IMR-90 (cell line): ENCODE results near the gene CRAMP1. TPM values are rescaled to one million over a fixed set of nuclear protein-coding genes. Genes with fewer than 3 reads are reported as not detected.

Experiments
- ATAC-seq: fragments of 200-7000 bp; cut with Tn5 transposase; 2 replicates; pipeline ENCODE4 v1.9.1; 2020; ENCODE audit warnings: low read depth, mild to moderate bottlenecking, moderate library complexity
- BruUV-seq: library from RNA; stranded (reverse); fragments of 400-500 nt; replicated peaks from 2 replicates; lab custom pipeline; 2021; lab: Mats Ljungman, UMichigan
- CTCF ChIA-PET: fragments of 300-600 bp; formaldehyde crosslinking; extraction: SDS; loops from one replicate; lab custom pipeline; 2021; ENCODE audit warnings: antibody characterized with exemption; lab: Yijun Ruan, JAX
- POLR2A ChIA-PET: fragments of 300-600 bp; sonication (Branson Sonifier 250); formaldehyde crosslinking; loops from one replicate; lab custom pipeline; 2022; ENCODE audit warnings: antibody characterized with exemption; ENCODE audit not compliant: unreplicated experiment; lab: Charles Lee
- DNase-seq: peaks from one replicate; pipeline ENCODE4 v3.0.0; 2013
- H2AFZ ChIP-seq: replicated peaks from 2 replicates; pipeline ENCODE3; 2013; ENCODE audit warnings: low read length, mild to moderate bottlenecking; ENCODE audit not compliant: poor library complexity
- H2AK5ac ChIP-seq: 2 replicates; pipeline ENCODE4 v1.6.1; 2013; ENCODE audit warnings: low read depth, low read length, inconsistent platforms
- H2AK9ac ChIP-seq: replicated peaks from 2 replicates; pipeline ENCODE3; 2013; ENCODE audit warnings: mild to moderate bottlenecking, low read depth, low read length, moderate library complexity; ENCODE audit not compliant: poor library complexity
- H2BK120ac ChIP-seq: 2 replicates; pipeline ENCODE4 v1.6.1; 2013; ENCODE audit warnings: low read depth, low read length, inconsistent platforms
- H2BK15ac ChIP-seq: 3 replicates; pipeline ENCODE4 v1.6.1; 2013; ENCODE audit warnings: low read depth, low read length, inconsistent platforms
- H2BK20ac ChIP-seq: 2 replicates; pipeline ENCODE4 v1.6.1; 2013; ENCODE audit warnings: low read depth, mild to moderate bottlenecking, inconsistent platforms, low read length, moderate library complexity
- H2BK5ac ChIP-seq: 2 replicates; pipeline ENCODE4 v1.6.1; 2013; ENCODE audit warnings: mild to moderate bottlenecking, low read depth, low read length, inconsistent platforms; ENCODE audit not compliant: poor library complexity, severe bottlenecking
- H3K14ac ChIP-seq: replicated peaks from 2 replicates; pipeline ENCODE4 v1.6.1; 2013; ENCODE audit warnings: low read depth, low read length, inconsistent platforms
- H3K18ac ChIP-seq: 2 replicates; pipeline ENCODE4 v1.6.1; 2013; ENCODE audit warnings: low read depth, low read length, control low read depth
- H3K23ac ChIP-seq: 2 replicates; pipeline ENCODE4 v1.6.1; 2013; ENCODE audit warnings: low read depth, low read length, inconsistent platforms
- H3K27ac ChIP-seq: 2 replicates; pipeline ENCODE4 v1.5.1; 2013; ENCODE audit warnings: mild to moderate bottlenecking, control low read depth, low read length; ENCODE audit not compliant: insufficient read depth
- H3K27me3 ChIP-seq: 2 replicates; pipeline ENCODE4 v1.6.1; 2013; ENCODE audit warnings: low read length; ENCODE audit not compliant: control insufficient read depth, insufficient read depth
- H3K36me3 ChIP-seq: 2 replicates; pipeline ENCODE4 v1.6.1; 2013; ENCODE audit warnings: low read length, mixed read lengths; ENCODE audit not compliant: control insufficient read depth, insufficient read depth
- H3K4ac ChIP-seq: 2 replicates; pipeline ENCODE4 v1.6.1; 2013; ENCODE audit warnings: low read depth, low read length, inconsistent platforms
- H3K4me1 ChIP-seq: 2 replicates; pipeline ENCODE4 v1.6.1; 2013; ENCODE audit warnings: low read length, mixed read lengths; ENCODE audit not compliant: control insufficient read depth, insufficient read depth
- H3K4me2 ChIP-seq: 2 replicates; pipeline ENCODE4 v1.6.1; 2013; ENCODE audit warnings: low read depth, mild to moderate bottlenecking, control low read depth, low read length, moderate library complexity
- H3K4me3 ChIP-seq: 2 replicates; pipeline ENCODE4 v1.5.1; 2013; ENCODE audit warnings: low read depth, mild to moderate bottlenecking, control low read depth, low read length, moderate library complexity; ENCODE audit not compliant: insufficient read depth
- H3K56ac ChIP-seq: 2 replicates; pipeline ENCODE4 v1.6.1; 2013; ENCODE audit warnings: low read length, inconsistent platforms; ENCODE audit not compliant: insufficient read depth; ENCODE audit errors: extremely low read depth
- H3K79me1 ChIP-seq, 2 experiments: 2 replicates each; pipeline ENCODE4 v1.6.1; 2013; ENCODE audit warnings: low read length in 2 of 2, inconsistent platforms in 1 of 2, low read depth in 1 of 2
- H3K9ac ChIP-seq: 2 replicates; pipeline ENCODE4 v1.6.1; 2013; ENCODE audit warnings: low read depth, low read length, control low read depth
- H3K9me1 ChIP-seq: 2 replicates; pipeline ENCODE4 v1.6.1; 2013; ENCODE audit warnings: low read length, inconsistent platforms; ENCODE audit not compliant: insufficient read depth
- H3K9me3 ChIP-seq: 2 replicates; pipeline ENCODE4 v1.6.1; 2013; ENCODE audit warnings: low read length; ENCODE audit not compliant: control insufficient read depth, insufficient read depth
- H4K20me1 ChIP-seq: 2 replicates; pipeline ENCODE4 v1.6.1; 2013; ENCODE audit warnings: low read length, inconsistent platforms; ENCODE audit not compliant: insufficient read depth
- H4K5ac ChIP-seq: 2 replicates; pipeline ENCODE4 v1.6.1; 2013; ENCODE audit warnings: mild to moderate bottlenecking, low read depth, low read length, control low read depth
- H4K8ac ChIP-seq, 2 experiments: 2 replicates each; pipeline ENCODE4 v1.6.1; 2013; ENCODE audit warnings: low read depth in 2 of 2, low read length in 2 of 2, control low read depth in 1 of 2, inconsistent platforms in 1 of 2
- H4K91ac ChIP-seq: 2 replicates; pipeline ENCODE4 v1.6.1; 2013; ENCODE audit warnings: low read depth, low read length, inconsistent platforms; ENCODE audit not compliant: insufficient read depth
- BHLHE40 ChIP-seq: fragments of 150-350 bp; IDR thresholded peaks from 2 replicates; pipeline ENCODE4 v1.6.1; 2016; ENCODE audit warnings: mild to moderate bottlenecking, low read depth, low read length
- CEBPB ChIP-seq: IDR thresholded peaks from 2 replicates; pipeline ENCODE4 v1.6.1; 2012; ENCODE audit warnings: low read depth, low read length, improper control_type of control experiment
- CHD1 ChIP-seq: IDR thresholded peaks from 2 replicates; pipeline ENCODE4 v1.6.1; 2012; ENCODE audit warnings: low read depth, low read length, improper control_type of control experiment
- FOS ChIP-seq: fragments of 150-350 bp; IDR thresholded peaks from 2 replicates; pipeline ENCODE4 v1.6.1; 2016; ENCODE audit warnings: low read depth, low read length
- NFE2L2 ChIP-seq: fragments of 150-350 bp; IDR thresholded peaks from 2 replicates; pipeline ENCODE4 v1.6.1; 2016; ENCODE audit warnings: low read depth, mild to moderate bottlenecking, low read length
- WGBS, 2 experiments: methylation state at CpG; one replicate each; pipeline versions ENCODE4 v1.1.5 to v1.1.7; 2013; ENCODE audit warnings: missing lambda C conversion rate in 2 of 2; ENCODE audit not compliant: insufficient read length in 1 of 2; ENCODE audit errors: extremely low coverage in 2 of 2; 5-methylcytosine and 5-hydroxymethylcytosine counted together
- dilution Hi-C: fragments of 300-500 bp; cut with HindIII; formaldehyde crosslinking; loops from one replicate; pipeline ENCODE4 v1.14.3; 2018; ENCODE audit warnings: low sequenced_read_pairs; ENCODE audit not compliant: unreplicated experiment
- in situ Hi-C: fragments of 300-500 bp; cut with MboI; formaldehyde crosslinking; loops from 3 replicates; pipeline ENCODE4 v1.14.3; 2019; ENCODE audit warnings: low sequenced_read_pairs, inconsistent platforms, mixed read lengths
- intact Hi-C: fragments of 100-400 bp; cut with micrococcal nuclease; formaldehyde crosslinking; loops from 2 replicates; pipeline ENCODE4 v1.10.0; 2022
- polyA plus RNA-seq, 3 experiments: library from polyadenylated mRNA; depleted of rRNA; stranded (reverse); fragments of >200 nt; gene quantifications; 2 replicates each; pipeline ENCODE4 v1.2.3, GENCODE V29; 2012; ENCODE audit warnings: low replicate concordance in 1 of 3
- total RNA-seq: library from RNA; depleted of rRNA; stranded (reverse); fragments of >200 nt; gene quantifications from 2 replicates; pipeline ENCODE4 v1.2.3, GENCODE V29; 2012
- TF ChIP-seq, protein P1 (sequence below): fragments of 150-350 bp; IDR thresholded peaks from 2 replicates; pipeline ENCODE4 v1.6.1; 2016; ENCODE audit warnings: low read depth, mild to moderate bottlenecking, low read length, moderate library complexity, borderline replicate concordance

CRAMP1 gene
- total and polyA plus RNA-seq, 2 of the 4 experiments (the other 2 are of a cell fraction) = 3.2 to 12.0 TPM

DNA sequence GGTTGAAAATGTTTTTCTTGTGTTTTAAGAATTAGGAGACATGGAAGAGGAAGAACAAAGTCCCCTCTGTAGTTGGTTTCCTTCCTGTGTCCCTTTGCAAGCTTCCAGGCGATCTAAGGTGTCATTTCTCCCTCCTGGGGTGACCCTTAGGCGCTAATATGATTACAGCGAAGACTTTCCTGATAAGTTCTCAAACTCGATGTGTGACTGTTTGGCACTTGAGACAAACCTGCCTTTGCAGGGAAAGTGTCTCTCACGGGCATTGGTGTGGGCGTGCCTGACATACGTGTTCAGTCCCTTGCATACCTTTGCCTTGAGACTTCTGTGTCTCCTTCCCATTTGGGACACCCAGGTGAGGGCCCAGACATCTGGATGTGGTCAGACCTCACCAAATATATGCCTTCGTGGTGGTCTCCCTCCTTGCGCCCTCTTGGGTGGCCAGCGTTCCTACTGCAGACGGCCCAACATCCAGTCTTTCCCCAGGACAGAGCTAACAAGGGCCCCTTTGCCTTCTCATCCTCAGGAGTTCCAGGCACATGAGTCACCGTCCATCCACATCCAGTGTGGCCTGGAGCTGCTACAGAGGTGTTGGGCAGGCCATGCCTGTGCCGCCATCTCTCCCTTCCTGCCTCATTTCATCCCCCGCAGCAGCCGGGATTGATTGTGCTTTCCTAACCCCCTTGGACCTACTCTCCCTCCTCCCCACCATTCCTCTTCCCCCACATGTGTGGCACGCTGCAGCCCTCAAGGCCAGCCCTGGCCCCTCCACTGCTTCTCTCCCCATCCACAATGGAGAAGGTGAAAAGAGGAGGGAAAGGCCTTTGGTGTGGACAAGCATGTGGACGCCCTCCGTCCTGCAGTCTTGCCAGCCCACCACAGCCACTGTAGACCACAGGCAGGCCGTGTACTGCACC lies 62.8 kb downstream of the CRAMP1 start:
- peak overlapping the region; percentile 14 to 53; a peak in 2 of 4 replicates for H4K8ac ChIP-seq
- peak overlapping the region; percentile 64 for H2BK5ac ChIP-seq
- no peak overlapping the region for H3K4me2 ChIP-seq
- H4K91ac ChIP-seq = peak overlapping the region; percentile 31; the same call in 1 of the 2 replicates
- H3K36me3 ChIP-seq = peaks cover 57% of the 10 kb centered on the region
- H2AK9ac ChIP-seq = peak overlapping the region; percentile 82
- no peak overlapping the region for H3K9ac ChIP-seq
- H3K14ac ChIP-seq = peak overlapping the region; percentile 40; the same call in 1 of the 2 replicates
- no peak overlapping the region; the same call in 1 of the 2 replicates for H4K5ac ChIP-seq
- H3K23ac ChIP-seq = peak overlapping the region; percentile 32; the same call in 1 of the 2 replicates
- H2AK5ac ChIP-seq = peak overlapping the region; percentile 94
- peaks cover 24% of the 10 kb centered on the region for H3K9me1 ChIP-seq
- no peak overlapping the region for H3K4me3 ChIP-seq
- no peaks in the 10 kb centered on the region for H3K27me3 ChIP-seq
- H2BK20ac ChIP-seq = peak overlapping the region; percentile 73; the same call in 1 of the 2 replicates
- DNase-seq (peak; percentile 79), ATAC-seq (peak; percentile 50)
- dilution Hi-C loops (no loop called here), in situ Hi-C loops (no loop called here), intact Hi-C loops (no loop called here)
- no peaks in the 10 kb centered on the region for H3K9me3 ChIP-seq
- TF ChIP-seq NFE2L2 (peak; percentile 22; the same call in 1 of the 2 replicates), CEBPB (no peak), BHLHE40 (0 out of 2 replicates have a peak, but pooled peaks have one; percentile 9), CHD1 (no peak), FOS (peak; percentile 58)
- TF ChIP-seq, protein P1, sequence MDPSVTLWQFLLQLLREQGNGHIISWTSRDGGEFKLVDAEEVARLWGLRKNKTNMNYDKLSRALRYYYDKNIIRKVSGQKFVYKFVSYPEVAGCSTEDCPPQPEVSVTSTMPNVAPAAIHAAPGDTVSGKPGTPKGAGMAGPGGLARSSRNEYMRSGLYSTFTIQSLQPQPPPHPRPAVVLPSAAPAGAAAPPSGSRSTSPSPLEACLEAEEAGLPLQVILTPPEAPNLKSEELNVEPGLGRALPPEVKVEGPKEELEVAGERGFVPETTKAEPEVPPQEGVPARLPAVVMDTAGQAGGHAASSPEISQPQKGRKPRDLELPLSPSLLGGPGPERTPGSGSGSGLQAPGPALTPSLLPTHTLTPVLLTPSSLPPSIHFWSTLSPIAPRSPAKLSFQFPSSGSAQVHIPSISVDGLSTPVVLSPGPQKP = no peak
- WGBS, 2 experiments = 74% methylated on average over 13 of the region's 19 CpGs; no CpG with 5 or more reads in 1 of the 2 experiments
- peaks cover 8% of the 10 kb centered on the region for H3K4me1 ChIP-seq
- peaks cover 12 to 57% of the 10 kb centered on the region in 2 experiments for H3K79me1 ChIP-seq
- H4K20me1 ChIP-seq = peaks cover 18% of the 10 kb centered on the region
- POLR2A ChIA-PET = no interaction called here
- H3K56ac ChIP-seq = no peak overlapping the region
- H3K18ac ChIP-seq = no peak overlapping the region
- peak overlapping the region; percentile 87 for H3K4ac ChIP-seq
- CTCF ChIA-PET = interaction anchor here (0.5 to 0.6 kb wide), 2 partner anchors 21 to 1243 kb away, joined by 3 to 6 read pairs; no protein-coding TSS in a partner anchor
- peak overlapping the region; percentile 76 for H2BK120ac ChIP-seq
- H3K27ac ChIP-seq = peak overlapping the region; percentile 26; the same call in 1 of the 2 replicates
- no TSS peak for BruUV-seq
- H2AFZ ChIP-seq = peak overlapping the region; percentile 36
- H2BK15ac ChIP-seq = no peak overlapping the region; the same call in 2 of the 3 replicates
